Measurements from ENCODE around the gene EIF2D. TPM values are rescaled to one million over a fixed set of nuclear protein-coding genes. Genes with fewer than 3 reads are reported as not detected.
A peak's percentile ranks its signal among the peaks of the same experiment; 100 is the strongest.

Gene EIF2D
- total and polyA plus RNA-seq, 2 of the 4 experiments (the other 2 are of a cell fraction) = 64.3 to 69.4 TPM

DNA sequence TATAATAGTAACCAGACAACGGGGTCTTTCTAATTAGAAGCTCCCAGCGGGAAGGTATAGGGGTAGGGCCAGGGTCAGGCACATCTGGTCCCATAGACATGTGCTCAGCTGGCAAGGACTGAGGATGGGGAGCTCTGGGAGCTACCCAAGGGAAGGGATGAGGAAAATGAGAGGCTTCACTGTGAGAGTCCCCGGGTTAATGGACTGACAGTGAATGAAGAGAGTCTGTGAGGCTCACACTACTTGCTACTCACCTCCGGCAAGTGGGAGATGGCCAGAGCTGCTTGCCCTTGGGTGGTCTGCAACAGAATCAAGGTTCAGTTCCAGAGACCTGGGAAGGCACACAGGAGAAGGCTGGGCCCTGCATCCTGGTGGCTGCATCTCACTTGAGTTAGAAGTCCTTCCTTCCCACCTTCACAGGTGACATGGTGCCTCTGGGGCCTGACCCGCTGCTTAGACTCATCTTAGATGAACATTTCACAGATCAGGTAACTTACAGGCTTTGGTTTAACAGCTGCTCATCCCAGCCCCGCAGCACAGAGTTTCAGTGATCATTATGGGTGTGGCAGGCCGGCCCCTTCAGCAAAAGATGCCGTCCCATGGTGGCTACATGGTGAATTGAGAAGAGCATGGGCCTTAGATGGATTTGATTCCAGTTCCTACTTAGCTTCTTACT, 31.7 kb downstream of the EIF2D start:
- Histone ChIP-seq H4K8ac (ENCODE audit: low read depth in 2 of 2, low read length in 2 of 2) (no peak overlapping the region), H2AK5ac (ENCODE audit: low read depth, low read length) (peak overlapping the region; percentile 50; the same call in 1 of the 2 replicates), H3K9me1 (ENCODE audit: insufficient read depth, low read length) (no peaks in the 10 kb centered on the region; the same call in 1 of the 2 replicates), H3K14ac (replicated peaks; ENCODE audit: low read depth, low read length) (no peak overlapping the region), H2BK120ac (ENCODE audit: low read depth, low read length) (no peak overlapping the region), H3K27me3 (ENCODE audit: control insufficient read depth, insufficient read depth, low read length) (no peaks in the 10 kb centered on the region), H2AK9ac (replicated peaks; ENCODE audit: low read depth, low read length, poor library complexity) (no peak overlapping the region), H2BK5ac (ENCODE audit: low read depth, low read length, poor library complexity, severe bottlenecking) (no peak overlapping the region), H3K18ac (ENCODE audit: low read depth, low read length) (no peak overlapping the region), H3K4me3 (ENCODE audit: insufficient read depth, low read depth, low read length) (no peak overlapping the region), H3K9me3 (ENCODE audit: control insufficient read depth, insufficient read depth, low read length) (no peaks in the 10 kb centered on the region), H3K56ac (ENCODE audit: extremely low read depth, insufficient read depth, low read length) (no peak overlapping the region), H4K91ac (ENCODE audit: insufficient read depth, low read depth, low read length) (no peak overlapping the region), H3K9ac (ENCODE audit: low read depth, low read length) (no peak overlapping the region), H3K36me3 (ENCODE audit: control insufficient read depth, insufficient read depth, low read length) (no peaks in the 10 kb centered on the region; the same call in 1 of the 2 replicates), H3K23ac (ENCODE audit: low read depth, low read length) (no peak overlapping the region), H4K20me1 (ENCODE audit: insufficient read depth, low read length) (no peaks in the 10 kb centered on the region), H3K79me1 (ENCODE audit: low read depth in 1 of 2, low read length in 2 of 2) (no peaks in the 10 kb centered on the region), H2AFZ (replicated peaks; ENCODE audit: low read length, poor library complexity) (no peak overlapping the region), H2BK15ac (ENCODE audit: low read depth, low read length) (no peak overlapping the region), H2BK20ac (ENCODE audit: low read depth, low read length) (no peak overlapping the region), H3K4me1 (ENCODE audit: control insufficient read depth, insufficient read depth, low read length) (peaks cover 3% of the 10 kb centered on the region; the same call in 1 of the 2 replicates), H3K4ac (ENCODE audit: low read depth, low read length) (no peak overlapping the region), H4K5ac (ENCODE audit: low read depth, low read length) (no peak overlapping the region), H3K27ac (ENCODE audit: insufficient read depth, low read length) (no peak overlapping the region), H3K4me2 (ENCODE audit: low read depth, low read length) (no peak overlapping the region)
- whole genome bisulfite sequencing, 2 experiments (ENCODE audit: extremely low coverage in 2 of 2, insufficient read length in 1 of 2) = 86% methylated on average over 5 of the region's 8 CpGs; no CpG with 5 or more reads in 1 of the 2 experiments
- DNase-seq (no peak), ATAC-seq (ENCODE audit: low read depth) (no peak)
- dilution Hi-C loops (cut with HindIII; ENCODE audit: low sequenced_read_pairs, unreplicated experiment) = no loop called here
- no TSS peak for BruUV-seq (replicated peaks)
- in situ Hi-C loops (cut with MboI; ENCODE audit: low sequenced_read_pairs) = loop anchor here (5.0 kb wide), 2 partner anchors 33 to 93 kb away; no protein-coding TSS in a partner anchor
- CTCF ChIA-PET = interaction anchor here (0.7 to 1.4 kb wide), 3 partner anchors 24 to 101 kb away, joined by 3 to 4 read pairs (median 3); no protein-coding TSS in a partner anchor
- intact Hi-C loops (cut with micrococcal nuclease) = no loop called here
- POLR2A ChIA-PET (ENCODE audit: unreplicated experiment) = no interaction called here
- TF ChIP-seq RCOR1 (IDR thresholded peaks at IDR 0.05; ENCODE audit: insufficient replicate concordance, low read length) (no peak), MAFK (IDR thresholded peaks at IDR 0.05; ENCODE audit: low read depth, low read length) (no peak), NFE2L2 (IDR thresholded peaks at IDR 0.05; ENCODE audit: low read depth, low read length) (no peak), BHLHE40 (IDR thresholded peaks at IDR 0.05; ENCODE audit: low read depth, low read length) (no peak), RAD21 (IDR thresholded peaks at IDR 0.05; ENCODE audit: low read length) (no peak), SMC3 (IDR thresholded peaks at IDR 0.05; ENCODE audit: low read depth, low read length) (no peak), CHD1 (IDR thresholded peaks at IDR 0.05; ENCODE audit: low read depth, low read length) (no peak), RFX5 (IDR thresholded peaks at IDR 0.05; ENCODE audit: low read depth, low read length) (no peak), POLR2A (IDR thresholded peaks at IDR 0.05; ENCODE audit: low read depth, low read length) (no peak), MAZ (IDR thresholded peaks at IDR 0.05; ENCODE audit: borderline replicate concordance, low read depth, low read length) (no peak), FOS (IDR thresholded peaks at IDR 0.05; ENCODE audit: low read depth, low read length) (no peak), CEBPB (IDR thresholded peaks at IDR 0.05; ENCODE audit: low read depth, low read length) (no peak)
- TF ChIP-seq, protein P1, sequence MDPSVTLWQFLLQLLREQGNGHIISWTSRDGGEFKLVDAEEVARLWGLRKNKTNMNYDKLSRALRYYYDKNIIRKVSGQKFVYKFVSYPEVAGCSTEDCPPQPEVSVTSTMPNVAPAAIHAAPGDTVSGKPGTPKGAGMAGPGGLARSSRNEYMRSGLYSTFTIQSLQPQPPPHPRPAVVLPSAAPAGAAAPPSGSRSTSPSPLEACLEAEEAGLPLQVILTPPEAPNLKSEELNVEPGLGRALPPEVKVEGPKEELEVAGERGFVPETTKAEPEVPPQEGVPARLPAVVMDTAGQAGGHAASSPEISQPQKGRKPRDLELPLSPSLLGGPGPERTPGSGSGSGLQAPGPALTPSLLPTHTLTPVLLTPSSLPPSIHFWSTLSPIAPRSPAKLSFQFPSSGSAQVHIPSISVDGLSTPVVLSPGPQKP (IDR thresholded peaks at IDR 0.05; ENCODE audit: borderline replicate concordance, low read depth, low read length) = no peak
- TF ChIP-seq, protein P2, sequence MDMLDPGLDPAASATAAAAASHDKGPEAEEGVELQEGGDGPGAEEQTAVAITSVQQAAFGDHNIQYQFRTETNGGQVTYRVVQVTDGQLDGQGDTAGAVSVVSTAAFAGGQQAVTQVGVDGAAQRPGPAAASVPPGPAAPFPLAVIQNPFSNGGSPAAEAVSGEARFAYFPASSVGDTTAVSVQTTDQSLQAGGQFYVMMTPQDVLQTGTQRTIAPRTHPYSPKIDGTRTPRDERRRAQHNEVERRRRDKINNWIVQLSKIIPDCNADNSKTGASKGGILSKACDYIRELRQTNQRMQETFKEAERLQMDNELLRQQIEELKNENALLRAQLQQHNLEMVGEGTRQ (IDR thresholded peaks at IDR 0.05; ENCODE audit: low read depth, low read length) = no peak
- TF ChIP-seq, protein P3, sequence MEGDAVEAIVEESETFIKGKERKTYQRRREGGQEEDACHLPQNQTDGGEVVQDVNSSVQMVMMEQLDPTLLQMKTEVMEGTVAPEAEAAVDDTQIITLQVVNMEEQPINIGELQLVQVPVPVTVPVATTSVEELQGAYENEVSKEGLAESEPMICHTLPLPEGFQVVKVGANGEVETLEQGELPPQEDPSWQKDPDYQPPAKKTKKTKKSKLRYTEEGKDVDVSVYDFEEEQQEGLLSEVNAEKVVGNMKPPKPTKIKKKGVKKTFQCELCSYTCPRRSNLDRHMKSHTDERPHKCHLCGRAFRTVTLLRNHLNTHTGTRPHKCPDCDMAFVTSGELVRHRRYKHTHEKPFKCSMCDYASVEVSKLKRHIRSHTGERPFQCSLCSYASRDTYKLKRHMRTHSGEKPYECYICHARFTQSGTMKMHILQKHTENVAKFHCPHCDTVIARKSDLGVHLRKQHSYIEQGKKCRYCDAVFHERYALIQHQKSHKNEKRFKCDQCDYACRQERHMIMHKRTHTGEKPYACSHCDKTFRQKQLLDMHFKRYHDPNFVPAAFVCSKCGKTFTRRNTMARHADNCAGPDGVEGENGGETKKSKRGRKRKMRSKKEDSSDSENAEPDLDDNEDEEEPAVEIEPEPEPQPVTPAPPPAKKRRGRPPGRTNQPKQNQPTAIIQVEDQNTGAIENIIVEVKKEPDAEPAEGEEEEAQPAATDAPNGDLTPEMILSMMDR (conservative IDR thresholded peaks at IDR 0.05; ENCODE audit: low read depth, low read length) = no peak
